ENCODE data around the gene PRDM10. TPM values are rescaled to one million over a fixed set of nuclear protein-coding genes. Genes with fewer than 3 reads are reported as not detected.
A peak's percentile ranks its signal among the peaks of the same experiment; 100 is the strongest.

The PRDM10 gene
- total RNA-seq, 2 experiments from 2014 or later: 11.7 to 12.6 TPM

- peak overlapping the region; percentile 88 for H3K27ac Mint-ChIP-seq
- peak overlapping the region; percentile 88 for H3K4me3 Mint-ChIP-seq
- CTCF ChIA-PET: interaction anchor here (0.8 to 4.6 kb wide), 5 partner anchors 10 to 915 kb away, joined by 3 to 40 read pairs (median 7); partner anchors contain the start of gene SNX19
- H3K9me3 Mint-ChIP-seq: no peaks in the 10 kb centered on the region
- peaks cover 6% of the 10 kb centered on the region for H3K36me3 Mint-ChIP-seq (ENCODE audit: low read depth)
- peak; percentile 43 for DNase-seq
- H3K4me1 Mint-ChIP-seq: peaks cover 34% of the 10 kb centered on the region
- peaks cover 2% of the 10 kb centered on the region for H3K27me3 Mint-ChIP-seq
- POLR2A ChIA-PET: interaction anchor here (1.0 to 4.6 kb wide), 11 partner anchors 10 to 187 kb away, joined by 3 to 56 read pairs (median 5); partner anchors contain the start of genes APLP2, NFRKB and ST14
Observed at GRCh38 chr11:130001461-130002351, 929 bp downstream of the PRDM10 start.

- Mint-ChIP-seq H3K4me3 (peak overlapping the region; percentile 88), H3K4me1 (peaks cover 34% of the 10 kb centered on the region), H3K27ac (no peak overlapping the region), H3K27me3 (peaks cover 2% of the 10 kb centered on the region), H3K36me3 (ENCODE audit: low read depth) (peaks cover 9% of the 10 kb centered on the region), H3K9me3 (no peaks in the 10 kb centered on the region)
- DNase-seq: no peak
- ChIA-PET CTCF (interaction anchor here (0.6 to 4.6 kb wide), 3 partner anchors 8 to 131 kb away, joined by 3 to 40 read pairs (median 5); no protein-coding TSS in a partner anchor), POLR2A (interaction anchor here (1.1 to 4.6 kb wide), 6 partner anchors 9 to 186 kb away, joined by 3 to 56 read pairs (median 18); partner anchors contain the start of genes APLP2 and NFRKB)
Observed at GRCh38 chr11:130000552-130001176, 2.0 kb downstream of the PRDM10 start.

- peaks cover 32% of the 10 kb centered on the region for H3K4me1 Mint-ChIP-seq
- H3K4me3 Mint-ChIP-seq: no peak overlapping the region
- ChIA-PET CTCF (no interaction called here), POLR2A (no interaction called here)
- peaks cover 9% of the 10 kb centered on the region for H3K36me3 Mint-ChIP-seq (ENCODE audit: low read depth)
- no peak for DNase-seq
- H3K9me3 Mint-ChIP-seq: no peaks in the 10 kb centered on the region
- H3K27me3 Mint-ChIP-seq: no peaks in the 10 kb centered on the region
- H3K27ac Mint-ChIP-seq: no peak overlapping the region
Observed at GRCh38 chr11:129999407-129999806, 3.2 kb downstream of the PRDM10 start.

GRCh38 chr11:129998905-129999304 is 3.7 kb downstream of the PRDM10 start:
- DNase-seq: no peak
- peaks cover 9% of the 10 kb centered on the region for H3K36me3 Mint-ChIP-seq (ENCODE audit: low read depth)
- POLR2A ChIA-PET: no interaction called here
- H3K4me1 Mint-ChIP-seq: peaks cover 29% of the 10 kb centered on the region
- CTCF ChIA-PET: no interaction called here
- no peak overlapping the region for H3K4me3 Mint-ChIP-seq
- no peaks in the 10 kb centered on the region for H3K27me3 Mint-ChIP-seq
- no peaks in the 10 kb centered on the region for H3K9me3 Mint-ChIP-seq
- H3K27ac Mint-ChIP-seq: no peak overlapping the region

GRCh38 chr11:129998107-129998506 is 4.5 kb downstream of the PRDM10 start:
- DNase-seq: no peak
- ChIA-PET CTCF (interaction anchor here (0.6 kb wide), 1 partner anchor 75 kb away, joined by 3 read pairs; no protein-coding TSS in a partner anchor), POLR2A (interaction anchor here (1.6 kb wide), 1 partner anchor 72 kb away, joined by 4 read pairs; the partner anchor contains the start of gene APLP2)
- Mint-ChIP-seq H3K36me3 (ENCODE audit: low read depth) (peaks cover 9% of the 10 kb centered on the region), H3K4me1 (peaks cover 25% of the 10 kb centered on the region), H3K9me3 (no peaks in the 10 kb centered on the region), H3K27me3 (no peaks in the 10 kb centered on the region), H3K27ac (no peak overlapping the region), H3K4me3 (no peak overlapping the region)

GRCh38 chr11:129997513-129997912 is 5.1 kb downstream of the PRDM10 start:
- DNase-seq: no peak
- Mint-ChIP-seq H3K4me3 (no peak overlapping the region), H3K27ac (no peak overlapping the region), H3K36me3 (ENCODE audit: low read depth) (peaks cover 9% of the 10 kb centered on the region), H3K9me3 (no peaks in the 10 kb centered on the region), H3K4me1 (peaks cover 25% of the 10 kb centered on the region), H3K27me3 (no peaks in the 10 kb centered on the region)
- ChIA-PET CTCF (interaction anchor here (0.6 to 1.0 kb wide), 2 partner anchors 15 to 74 kb away, joined by 3 read pairs; no protein-coding TSS in a partner anchor), POLR2A (interaction anchor here (1.6 kb wide), 1 partner anchor 72 kb away, joined by 4 read pairs; the partner anchor contains the start of gene APLP2)

GRCh38 chr11:129996113-129996870 is 6.3 kb downstream of the PRDM10 start:
- Mint-ChIP-seq H3K4me3 (no peak overlapping the region), H3K27ac (no peak overlapping the region), H3K36me3 (ENCODE audit: low read depth) (peaks cover 9% of the 10 kb centered on the region), H3K27me3 (no peaks in the 10 kb centered on the region), H3K9me3 (no peaks in the 10 kb centered on the region), H3K4me1 (peaks cover 25% of the 10 kb centered on the region)
- ChIA-PET CTCF (interaction anchor here (1.0 kb wide), 1 partner anchor 13 kb away, joined by 3 read pairs; no protein-coding TSS in a partner anchor), POLR2A (no interaction called here)
- DNase-seq: no peak

- peaks cover 6% of the 10 kb centered on the region for H3K36me3 Mint-ChIP-seq (ENCODE audit: low read depth)
- no peak for DNase-seq
- peaks cover 15% of the 10 kb centered on the region for H3K4me1 Mint-ChIP-seq
- no peaks in the 10 kb centered on the region for H3K9me3 Mint-ChIP-seq
- H3K4me3 Mint-ChIP-seq: no peak overlapping the region
- ChIA-PET POLR2A (no interaction called here), CTCF (no interaction called here)
- H3K27ac Mint-ChIP-seq: no peak overlapping the region
- H3K27me3 Mint-ChIP-seq: no peaks in the 10 kb centered on the region
Observed at GRCh38 chr11:129995163-129995562, 7.5 kb downstream of the PRDM10 start.

- H3K27ac Mint-ChIP-seq: no peak overlapping the region
- H3K27me3 Mint-ChIP-seq: no peaks in the 10 kb centered on the region
- peaks cover 5% of the 10 kb centered on the region for H3K36me3 Mint-ChIP-seq (ENCODE audit: low read depth)
- CTCF ChIA-PET: interaction anchor here (0.6 to 2.7 kb wide), 5 partner anchors 9 to 140 kb away, joined by 3 to 14 read pairs (median 5); partner anchors contain the start of gene PRDM10
- no peaks in the 10 kb centered on the region for H3K9me3 Mint-ChIP-seq
- POLR2A ChIA-PET: interaction anchor here (3.2 kb wide), 1 partner anchor 10 kb away, joined by 30 read pairs; the partner anchor contains the start of gene PRDM10
- H3K4me3 Mint-ChIP-seq: no peak overlapping the region
- H3K4me1 Mint-ChIP-seq: peaks cover 6% of the 10 kb centered on the region
- peak; percentile 40 for DNase-seq
Observed at GRCh38 chr11:129992161-129992944, 10.3 kb downstream of the PRDM10 start.

GRCh38 chr11:129989149-129989813 is 13.4 kb downstream of the PRDM10 start:
- no peaks in the 10 kb centered on the region for H3K9me3 Mint-ChIP-seq
- H3K36me3 Mint-ChIP-seq (ENCODE audit: low read depth): no peaks in the 10 kb centered on the region
- POLR2A ChIA-PET: interaction anchor here (1.0 kb wide), 1 partner anchor 14 kb away, joined by 4 read pairs; the partner anchor contains the start of gene PRDM10
- no peak overlapping the region for H3K4me3 Mint-ChIP-seq
- CTCF ChIA-PET: interaction anchor here (0.8 to 1.8 kb wide), 3 partner anchors 34 to 143 kb away, joined by 3 to 4 read pairs (median 3); no protein-coding TSS in a partner anchor
- H3K27me3 Mint-ChIP-seq: no peaks in the 10 kb centered on the region
- no peak for DNase-seq
- H3K4me1 Mint-ChIP-seq: peaks cover 3% of the 10 kb centered on the region
- H3K27ac Mint-ChIP-seq: no peak overlapping the region

GRCh38 chr11:129987950-129988349 is 14.7 kb downstream of the PRDM10 start:
- CTCF ChIA-PET: interaction anchor here (1.8 kb wide), 1 partner anchor 33 kb away, joined by 3 read pairs; no protein-coding TSS in a partner anchor
- no peak overlapping the region for H3K4me3 Mint-ChIP-seq
- H3K27ac Mint-ChIP-seq: no peak overlapping the region
- no peaks in the 10 kb centered on the region for H3K36me3 Mint-ChIP-seq (ENCODE audit: low read depth)
- peaks cover 2% of the 10 kb centered on the region for H3K4me1 Mint-ChIP-seq
- H3K27me3 Mint-ChIP-seq: no peaks in the 10 kb centered on the region
- H3K9me3 Mint-ChIP-seq: no peaks in the 10 kb centered on the region
- DNase-seq: no peak
- POLR2A ChIA-PET: interaction anchor here (1.5 kb wide), 1 partner anchor 16 kb away, joined by 3 read pairs; no protein-coding TSS in a partner anchor
